HEK293 (cell line): ENCODE results near the gene DNAJB8.

ENCODE experiments used
- CTCF ChIP-seq: fragments of 450-650 bp; formaldehyde crosslinking; IDR thresholded peaks from 2 replicates; pipeline ENCODE4 v1.5.1; 2016; ENCODE audit warnings: missing biosample characterization, missing genetic modification characterization
- KLF1 ChIP-seq: fragments of 450-650 bp; formaldehyde crosslinking; IDR thresholded peaks from 2 replicates; pipeline ENCODE4 v1.5.1; 2016; ENCODE audit warnings: missing biosample characterization, missing genetic modification characterization
- ZBTB7A ChIP-seq: fragments of 450-650 bp; formaldehyde crosslinking; IDR thresholded peaks from 2 replicates; pipeline ENCODE4 v1.5.1; 2016; ENCODE audit warnings: low read depth, missing biosample characterization, missing genetic modification characterization
- ZNF114 ChIP-seq: fragments of 450-650 bp; formaldehyde crosslinking; IDR thresholded peaks from 2 replicates; pipeline ENCODE4 v1.5.0; 2017; ENCODE audit warnings: missing biosample characterization, missing genetic modification characterization
- ZNF121 ChIP-seq: fragments of 450-650 bp; formaldehyde crosslinking; IDR thresholded peaks from 2 replicates; pipeline ENCODE4 v1.5.1; 2016; ENCODE audit warnings: missing biosample characterization, missing genetic modification characterization
- ZNF362 ChIP-seq: fragments of 450-650 bp; formaldehyde crosslinking; IDR thresholded peaks from 2 replicates; pipeline ENCODE4 v1.5.1; 2016; ENCODE audit warnings: missing biosample characterization, missing genetic modification characterization
- ZNF416 ChIP-seq: fragments of 450-650 bp; formaldehyde crosslinking; IDR thresholded peaks from 2 replicates; pipeline ENCODE4 v1.5.1; 2016; ENCODE audit warnings: missing biosample characterization, missing genetic modification characterization
- ZNF423 ChIP-seq: fragments of 450-650 bp; formaldehyde crosslinking; IDR thresholded peaks from 2 replicates; pipeline ENCODE4 v1.5.1; 2016; ENCODE audit warnings: missing biosample characterization, missing genetic modification characterization
- ZNF558 ChIP-seq: fragments of 450-650 bp; formaldehyde crosslinking; IDR thresholded peaks from 2 replicates; pipeline ENCODE4 v1.5.1; 2016; ENCODE audit warnings: missing biosample characterization, missing genetic modification characterization
- ZNF707 ChIP-seq: fragments of 450-650 bp; formaldehyde crosslinking; IDR thresholded peaks from 2 replicates; pipeline ENCODE4 v1.5.1; 2016; ENCODE audit warnings: missing biosample characterization, missing genetic modification characterization
- ZNF747 ChIP-seq: fragments of 450-650 bp; formaldehyde crosslinking; IDR thresholded peaks from 2 replicates; pipeline ENCODE4 v1.5.1; 2016; ENCODE audit warnings: missing biosample characterization, missing genetic modification characterization
- TF ChIP-seq, protein P1 (sequence below): sonication (generic); formaldehyde crosslinking; IDR thresholded peaks from 2 replicates; pipeline ENCODE4 v1.8.1; 2022; ENCODE audit warnings: mild to moderate bottlenecking, moderate library complexity, missing genetic modification reagents

DNA sequence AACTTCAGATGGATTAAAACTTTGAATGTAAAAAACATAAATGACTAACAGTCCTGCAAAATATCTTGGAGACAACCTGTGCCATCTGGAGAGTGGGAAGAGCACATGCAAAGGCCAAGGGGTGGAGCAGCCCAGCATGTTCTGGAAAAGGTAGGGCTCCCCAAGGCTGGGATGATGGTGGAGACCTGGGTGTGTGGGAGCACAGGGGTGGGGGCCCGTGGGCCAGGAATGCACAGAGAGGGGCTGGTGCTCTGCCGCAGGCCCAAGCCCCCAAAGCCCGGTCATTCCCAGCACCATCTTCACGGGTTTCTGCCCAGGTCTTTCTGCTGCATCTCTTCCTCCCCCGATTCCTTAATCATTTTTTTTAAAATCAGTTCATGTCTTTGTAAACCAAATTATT lies 36.0 kb upstream of the DNAJB8 start:
- TF ChIP-seq ZBTB7A (tag by site-specific recombination): no peak
- TF ChIP-seq, protein P1, sequence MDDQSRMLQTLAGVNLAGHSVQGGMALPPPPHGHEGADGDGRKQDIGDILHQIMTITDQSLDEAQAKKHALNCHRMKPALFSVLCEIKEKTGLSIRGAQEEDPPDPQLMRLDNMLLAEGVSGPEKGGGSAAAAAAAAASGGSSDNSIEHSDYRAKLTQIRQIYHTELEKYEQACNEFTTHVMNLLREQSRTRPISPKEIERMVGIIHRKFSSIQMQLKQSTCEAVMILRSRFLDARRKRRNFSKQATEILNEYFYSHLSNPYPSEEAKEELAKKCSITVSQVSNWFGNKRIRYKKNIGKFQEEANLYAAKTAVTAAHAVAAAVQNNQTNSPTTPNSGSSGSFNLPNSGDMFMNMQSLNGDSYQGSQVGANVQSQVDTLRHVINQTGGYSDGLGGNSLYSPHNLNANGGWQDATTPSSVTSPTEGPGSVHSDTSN (CRISPR knock-in tag): no peak
- no peak for TF ChIP-seq CTCF (tag by site-specific recombination)
- no peak for TF ChIP-seq ZNF423 (tag by site-specific recombination)
- TF ChIP-seq ZNF114: no peak
- no peak for TF ChIP-seq ZNF416 (tag by site-specific recombination)
- TF ChIP-seq ZNF362: no peak
- TF ChIP-seq KLF1: no peak
- TF ChIP-seq ZNF558 (tag by site-specific recombination): no peak
- TF ChIP-seq ZNF121 (tag by site-specific recombination): no peak
- TF ChIP-seq ZNF747 (tag by site-specific recombination): no peak
- no peak for TF ChIP-seq ZNF707 (tag by site-specific recombination)
